NT2/D1 (cell line): ENCODE measurements around the gene CGB7.
A peak's percentile ranks its signal among the peaks of the same experiment; 100 is the strongest.

Experiments used
- DNase-seq: peaks from one replicate; pipeline ENCODE4 v3.0.0-alpha.2; 2011; ENCODE audit warnings: low read depth, low spot score
- H3K27me3 ChIP-seq: 2 replicates; pipeline ENCODE4 v1.6.0; 2011; ENCODE audit warnings: mild to moderate bottlenecking; ENCODE audit not compliant: insufficient read length, insufficient read depth
- H3K36me3 ChIP-seq: 2 replicates; pipeline ENCODE4 v1.6.1; 2011; ENCODE audit warnings: mild to moderate bottlenecking, low read length, mixed read lengths; ENCODE audit not compliant: insufficient read depth, insufficient read length
- H3K4me1 ChIP-seq: 2 replicates; pipeline ENCODE4 v1.5.1; 2011; ENCODE audit not compliant: insufficient read depth, insufficient read length
- H3K4me3 ChIP-seq: 2 replicates; pipeline ENCODE4 v1.5.1; 2011; ENCODE audit warnings: low read depth; ENCODE audit not compliant: insufficient read length
- H3K9ac ChIP-seq: 2 replicates; pipeline ENCODE4 v1.6.0; 2011; ENCODE audit warnings: low read depth; ENCODE audit not compliant: insufficient read length
- H3K9me3 ChIP-seq: 2 replicates; pipeline ENCODE4 v1.5.1; 2011; ENCODE audit warnings: mild to moderate bottlenecking, low read length; ENCODE audit not compliant: insufficient read depth
- SUZ12 ChIP-seq: IDR thresholded peaks from 2 replicates; pipeline ENCODE4 v1.6.1; 2011; ENCODE audit not compliant: insufficient read length, insufficient read depth; ENCODE audit errors: extremely low read depth
- YY1 ChIP-seq: IDR thresholded peaks from 2 replicates; pipeline ENCODE4 v1.6.1; 2011; ENCODE audit not compliant: insufficient read length, insufficient read depth
- ZNF274 ChIP-seq: IDR thresholded peaks from 2 replicates; pipeline ENCODE4 v1.6.1; 2011; ENCODE audit warnings: mild to moderate bottlenecking, low read depth, low read length

The CGB7 gene

GRCh38 chr19:49057636-49058234 lies at the start of gene CGB7:
Gene CGB7 (minus strand): TSS chr19:49057749. CDS start chr19:49055375, 2,374 bp downstream.
- TF ChIP-seq ZNF274 = no peak
- no peak for TF ChIP-seq SUZ12
- TF ChIP-seq YY1 = no peak
- peaks cover 5% of the 10 kb centered on the region for H3K4me1 ChIP-seq
- no peak for DNase-seq
- H3K27me3 ChIP-seq = peaks cover 48% of the 10 kb centered on the region
- peak within 1 kb of the TSS; percentile 36 for H3K4me3 ChIP-seq
- peak within 1 kb of the TSS; percentile 70 for H3K9ac ChIP-seq
- H3K36me3 ChIP-seq = no peaks in the 10 kb centered on the region
- no peaks in the 10 kb centered on the region for H3K9me3 ChIP-seq

- peaks cover 11% of the 10 kb centered on the region for H3K4me1 ChIP-seq
- H3K27me3 ChIP-seq = no peaks in the 10 kb centered on the region
- H3K9ac ChIP-seq = peak overlapping the region; percentile 57
- peaks cover 79% of the 10 kb centered on the region for H3K36me3 ChIP-seq
- H3K9me3 ChIP-seq = no peaks in the 10 kb centered on the region
- no peak for DNase-seq
- TF ChIP-seq ZNF274 (no peak), SUZ12 (no peak), YY1 (no peak)
- no peak overlapping the region for H3K4me3 ChIP-seq
Observed at GRCh38 chr19:49106648-49107135, 49.1 kb upstream of the CGB7 start.

- Histone ChIP-seq H3K27me3 (no peaks in the 10 kb centered on the region), H3K9me3 (no peaks in the 10 kb centered on the region), H3K4me1 (peaks cover 18% of the 10 kb centered on the region), H3K4me3 (no peak overlapping the region), H3K36me3 (peaks cover 89% of the 10 kb centered on the region), H3K9ac (no peak overlapping the region)
- no peak for DNase-seq
- TF ChIP-seq ZNF274 (no peak), YY1 (no peak)
Observed at GRCh38 chr19:49104229-49104864, 46.8 kb upstream of the CGB7 start.

- H3K36me3 ChIP-seq = peaks cover 88% of the 10 kb centered on the region
- H3K27me3 ChIP-seq = no peaks in the 10 kb centered on the region
- no peak overlapping the region for H3K4me3 ChIP-seq
- TF ChIP-seq ZNF274 = no peak
- no peak for TF ChIP-seq YY1
- no peak for DNase-seq
- H3K9ac ChIP-seq = no peak overlapping the region
- no peaks in the 10 kb centered on the region for H3K9me3 ChIP-seq
- H3K4me1 ChIP-seq = peaks cover 18% of the 10 kb centered on the region
Observed at GRCh38 chr19:49103331-49104085, 46.0 kb upstream of the CGB7 start.

GRCh38 chr19:49102303-49102702 lies 44.8 kb upstream of the CGB7 start:
- no peak overlapping the region for H3K4me3 ChIP-seq
- no peaks in the 10 kb centered on the region for H3K27me3 ChIP-seq
- H3K9ac ChIP-seq = no peak overlapping the region
- H3K4me1 ChIP-seq = peaks cover 23% of the 10 kb centered on the region
- TF ChIP-seq YY1 (no peak), SUZ12 (no peak), ZNF274 (no peak)
- no peaks in the 10 kb centered on the region for H3K9me3 ChIP-seq
- no peak for DNase-seq
- H3K36me3 ChIP-seq = peaks cover 87% of the 10 kb centered on the region

GRCh38 chr19:49101160-49101559 lies 43.6 kb upstream of the CGB7 start:
- H3K4me1 ChIP-seq = peaks cover 16% of the 10 kb centered on the region
- H3K36me3 ChIP-seq = peaks cover 85% of the 10 kb centered on the region
- TF ChIP-seq YY1 (no peak), ZNF274 (no peak), SUZ12 (no peak)
- H3K27me3 ChIP-seq = no peaks in the 10 kb centered on the region
- no peaks in the 10 kb centered on the region for H3K9me3 ChIP-seq
- H3K9ac ChIP-seq = no peak overlapping the region
- DNase-seq = no peak
- no peak overlapping the region for H3K4me3 ChIP-seq

- TF ChIP-seq YY1 (no peak), ZNF274 (no peak), SUZ12 (no peak)
- Histone ChIP-seq H3K4me1 (peaks cover 21% of the 10 kb centered on the region), H3K4me3 (no peak overlapping the region), H3K36me3 (peaks cover 87% of the 10 kb centered on the region), H3K9ac (no peak overlapping the region), H3K9me3 (no peaks in the 10 kb centered on the region), H3K27me3 (no peaks in the 10 kb centered on the region)
- DNase-seq = no peak
Observed at GRCh38 chr19:49098795-49099194, 41.2 kb upstream of the CGB7 start.
